Measurements from ENCODE around the gene SLC39A11. TPM values are rescaled to one million over a fixed set of nuclear protein-coding genes. Genes with fewer than 3 reads are reported as not detected.

SLC39A11 gene
- total RNA-seq, 2 donors from 2014 or later: 18.1 to 20.1 TPM

DNA sequence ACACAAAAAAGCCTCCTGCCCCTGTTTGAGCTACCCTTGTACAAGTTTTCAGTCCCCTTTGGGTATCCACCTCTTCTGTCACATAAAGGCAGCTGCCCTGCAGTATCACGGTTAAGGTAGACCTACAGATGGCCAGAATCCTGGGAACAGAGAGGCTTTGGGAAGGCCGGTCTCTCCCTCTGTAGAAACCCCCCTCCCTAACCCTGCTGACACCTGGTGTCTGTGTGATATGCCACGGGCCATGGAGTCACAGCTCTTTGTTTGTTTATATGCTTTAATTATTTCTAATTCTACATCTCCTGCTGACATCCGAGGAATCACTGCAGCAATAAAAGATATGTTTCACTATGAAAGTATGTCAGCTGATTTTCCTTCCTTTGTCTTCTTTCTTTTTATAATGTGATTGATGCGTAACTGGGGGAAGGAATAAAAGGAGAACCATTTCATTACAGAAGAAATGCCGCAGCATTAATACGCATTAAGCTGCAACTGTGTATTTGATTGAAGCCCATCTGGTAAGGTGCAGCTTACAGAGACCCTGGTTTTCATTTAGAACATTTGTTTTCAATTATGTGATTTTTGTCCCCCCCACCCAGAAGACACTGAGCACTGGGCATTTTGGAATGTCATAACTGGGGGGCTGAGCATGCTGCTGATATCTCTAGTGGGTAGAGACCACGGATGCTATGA, 142.1 kb downstream of the SLC39A11 start:
- H3K27me3 Mint-ChIP-seq (ENCODE audit: insufficient read depth): no peaks in the 10 kb centered on the region
- H3K9me3 Mint-ChIP-seq: no peaks in the 10 kb centered on the region
- no peak for DNase-seq
- TF ChIP-seq, protein P1, sequence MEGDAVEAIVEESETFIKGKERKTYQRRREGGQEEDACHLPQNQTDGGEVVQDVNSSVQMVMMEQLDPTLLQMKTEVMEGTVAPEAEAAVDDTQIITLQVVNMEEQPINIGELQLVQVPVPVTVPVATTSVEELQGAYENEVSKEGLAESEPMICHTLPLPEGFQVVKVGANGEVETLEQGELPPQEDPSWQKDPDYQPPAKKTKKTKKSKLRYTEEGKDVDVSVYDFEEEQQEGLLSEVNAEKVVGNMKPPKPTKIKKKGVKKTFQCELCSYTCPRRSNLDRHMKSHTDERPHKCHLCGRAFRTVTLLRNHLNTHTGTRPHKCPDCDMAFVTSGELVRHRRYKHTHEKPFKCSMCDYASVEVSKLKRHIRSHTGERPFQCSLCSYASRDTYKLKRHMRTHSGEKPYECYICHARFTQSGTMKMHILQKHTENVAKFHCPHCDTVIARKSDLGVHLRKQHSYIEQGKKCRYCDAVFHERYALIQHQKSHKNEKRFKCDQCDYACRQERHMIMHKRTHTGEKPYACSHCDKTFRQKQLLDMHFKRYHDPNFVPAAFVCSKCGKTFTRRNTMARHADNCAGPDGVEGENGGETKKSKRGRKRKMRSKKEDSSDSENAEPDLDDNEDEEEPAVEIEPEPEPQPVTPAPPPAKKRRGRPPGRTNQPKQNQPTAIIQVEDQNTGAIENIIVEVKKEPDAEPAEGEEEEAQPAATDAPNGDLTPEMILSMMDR (conservative IDR thresholded peaks at IDR 0.05): no peak
- Histone ChIP-seq H3K36me3 (ENCODE audit: control insufficient read depth, insufficient read depth, low read length) (no peaks in the 10 kb centered on the region), H3K4me3 (ENCODE audit: low read length) (no peak overlapping the region), H3K9ac (ENCODE audit: extremely low read depth, low read length, poor library complexity, severe bottlenecking) (no peak overlapping the region), H3K9me3 (ENCODE audit: control insufficient read depth, low read length) (no peaks in the 10 kb centered on the region), H3K4me1 (ENCODE audit: control insufficient read depth, insufficient read depth, low read length) (no peaks in the 10 kb centered on the region), H3K27ac (ENCODE audit: low read depth, low read length) (peak overlapping the region; percentile 79), H3K27me3 (ENCODE audit: control insufficient read depth, insufficient read depth, low read length, poor library complexity, severe bottlenecking) (no peaks in the 10 kb centered on the region)
- no peak overlapping the region for H3K27ac Mint-ChIP-seq
- WGBS, 2 experiments (ENCODE audit: insufficient coverage in 1 of 2, insufficient read length in 1 of 2): 95 to 100% methylated on average over 3 to 7 of the region's 8 CpGs
- no peaks in the 10 kb centered on the region for H3K36me3 Mint-ChIP-seq (ENCODE audit: low read depth)
- no peak overlapping the region for H3K4me3 Mint-ChIP-seq
- H3K4me1 Mint-ChIP-seq: peaks cover 9% of the 10 kb centered on the region

DNA sequence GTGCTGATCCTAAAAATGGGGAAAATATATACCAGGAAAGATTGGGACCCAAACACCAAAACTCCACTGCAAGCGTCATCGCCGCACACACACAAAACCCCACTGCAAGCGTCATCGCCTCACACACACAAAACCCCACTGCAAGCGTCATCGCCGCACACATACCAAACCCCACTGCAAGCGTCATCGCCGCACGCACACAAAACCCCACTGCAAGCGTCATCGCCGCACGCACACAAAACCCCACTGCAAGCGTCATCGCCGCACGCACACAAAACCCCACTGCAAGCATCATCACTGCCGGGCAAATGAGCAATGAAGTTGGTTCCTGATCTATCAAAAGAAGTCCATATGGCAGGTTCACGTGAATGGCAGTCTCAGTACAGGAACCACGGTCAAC, 144.4 kb downstream of the SLC39A11 start:
- Histone ChIP-seq H3K4me3 (ENCODE audit: low read length) (no peak overlapping the region), H3K36me3 (ENCODE audit: control insufficient read depth, insufficient read depth, low read length) (no peaks in the 10 kb centered on the region), H3K9me3 (ENCODE audit: control insufficient read depth, low read length) (no peaks in the 10 kb centered on the region), H3K4me1 (ENCODE audit: control insufficient read depth, insufficient read depth, low read length) (no peaks in the 10 kb centered on the region), H3K27me3 (ENCODE audit: control insufficient read depth, insufficient read depth, low read length, poor library complexity, severe bottlenecking) (no peaks in the 10 kb centered on the region), H3K9ac (ENCODE audit: extremely low read depth, low read length, poor library complexity, severe bottlenecking) (no peak overlapping the region), H3K27ac (ENCODE audit: low read depth, low read length) (no peak overlapping the region)
- H3K9me3 Mint-ChIP-seq: no peaks in the 10 kb centered on the region
- peaks cover 2% of the 10 kb centered on the region for H3K36me3 Mint-ChIP-seq (ENCODE audit: low read depth)
- H3K27ac Mint-ChIP-seq: no peak overlapping the region
- 96 to 97% methylated on average over 17 to 23 of the region's 23 CpGs for WGBS, 2 experiments (ENCODE audit: insufficient coverage in 1 of 2, insufficient read length in 1 of 2)
- peaks cover 7% of the 10 kb centered on the region for H3K4me1 Mint-ChIP-seq
- no peak overlapping the region for H3K4me3 Mint-ChIP-seq
- TF ChIP-seq, protein P1 (conservative IDR thresholded peaks at IDR 0.05): no peak
- no peaks in the 10 kb centered on the region for H3K27me3 Mint-ChIP-seq (ENCODE audit: insufficient read depth)
- DNase-seq: no peak

DNA sequence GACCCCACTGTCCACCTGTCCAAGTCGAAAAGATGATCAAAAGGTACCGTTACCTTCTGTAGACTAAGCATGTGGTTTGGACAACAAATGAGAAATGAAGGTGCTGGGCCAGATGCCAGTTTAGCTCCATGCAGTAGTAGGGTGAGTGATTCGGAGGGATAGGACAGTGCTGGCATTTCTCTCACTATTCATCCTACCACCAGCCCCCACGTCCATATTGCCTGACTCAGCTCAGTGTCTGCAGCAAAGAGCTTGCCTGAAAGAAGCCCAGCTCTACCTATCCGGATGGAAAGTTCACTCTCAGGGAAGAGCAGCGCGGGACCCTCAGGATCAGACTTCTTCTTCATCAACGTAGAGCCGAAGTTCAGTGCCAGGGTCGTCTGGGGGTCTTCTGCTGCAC, 145.0 kb downstream of the SLC39A11 start:
- Histone ChIP-seq H3K4me3 (ENCODE audit: low read length) (no peak overlapping the region), H3K36me3 (ENCODE audit: control insufficient read depth, insufficient read depth, low read length) (no peaks in the 10 kb centered on the region), H3K4me1 (ENCODE audit: control insufficient read depth, insufficient read depth, low read length) (no peaks in the 10 kb centered on the region), H3K27ac (ENCODE audit: low read depth, low read length) (no peak overlapping the region), H3K9me3 (ENCODE audit: control insufficient read depth, low read length) (no peaks in the 10 kb centered on the region), H3K9ac (ENCODE audit: extremely low read depth, low read length, poor library complexity, severe bottlenecking) (no peak overlapping the region), H3K27me3 (ENCODE audit: control insufficient read depth, insufficient read depth, low read length, poor library complexity, severe bottlenecking) (no peaks in the 10 kb centered on the region)
- no peak for DNase-seq
- TF ChIP-seq, protein P1 (conservative IDR thresholded peaks at IDR 0.05): no peak
- 94 to 100% methylated on average over 5 to 10 of the region's 10 CpGs for WGBS, 2 experiments (ENCODE audit: insufficient coverage in 1 of 2, insufficient read length in 1 of 2)
- Mint-ChIP-seq H3K27me3 (ENCODE audit: insufficient read depth) (no peaks in the 10 kb centered on the region), H3K27ac (no peak overlapping the region), H3K4me1 (peaks cover under 1% of the 10 kb centered on the region), H3K36me3 (ENCODE audit: low read depth) (peaks cover 2% of the 10 kb centered on the region), H3K9me3 (no peaks in the 10 kb centered on the region), H3K4me3 (no peak overlapping the region)
